GM12878 (cell line): ENCODE data around the gene SNRK. TPM values are rescaled to one million over a fixed set of nuclear protein-coding genes. Genes with fewer than 3 reads are reported as not detected.

Experiments used
- ATAC-seq: fragments of 200-7000 bp; cut with Tn5 transposase; 3 replicates; pipeline ENCODE4 v1.9.1; 2020; ENCODE audit warnings: mild to moderate bottlenecking, moderate library complexity
- BruUV-seq: library from RNA; stranded (reverse); fragments of 400-500 nt; replicated peaks from 2 replicates; lab custom pipeline; 2021; lab: Mats Ljungman, UMichigan
- CTCF ChIA-PET: fragments of 300-600 bp; sonication (Branson Sonifier 250); formaldehyde crosslinking; extraction: SDS; loops from one replicate; lab custom pipeline; 2021; ENCODE audit warnings: inconsistent platforms; lab: Yijun Ruan, JAX
- POLR2A ChIA-PET: fragments of 350-600 bp; formaldehyde crosslinking; extraction: SDS; loops from one replicate; lab custom pipeline; 2021; ENCODE audit warnings: inconsistent platforms; lab: Charles Lee
- RAD21 ChIA-PET: fragments of 300-600 bp; sonication (Branson Sonifier 250); formaldehyde crosslinking; loops from one replicate; lab custom pipeline; 2023; ENCODE audit warnings: antibody characterized with exemption; ENCODE audit not compliant: unreplicated experiment; lab: Charles Lee
- SMC1A ChIA-PET: fragments of 300-600 bp; sonication (Branson Sonifier 250); formaldehyde crosslinking; loops from one replicate; lab custom pipeline; 2023; ENCODE audit not compliant: unreplicated experiment, uncharacterized antibody; lab: Charles Lee
- DNase-seq: peaks from one replicate; pipeline ENCODE4 v3.0.0-alpha.2; 2011; ENCODE audit warnings: low read depth, low spot score
- FAIRE-seq: peaks from 3 replicates; lab custom pipeline; 2011; peaks lifted over from hg19 to GRCh38; lab: Jason Lieb, UNC
- H2AFZ ChIP-seq: 2 replicates; pipeline ENCODE4 v1.6.0; 2011; ENCODE audit warnings: low read depth, low read length, control low read depth; ENCODE audit not compliant: control insufficient read depth
- H3K27ac ChIP-seq: 2 replicates; pipeline ENCODE4 v1.5.1; 2011; ENCODE audit warnings: control low read depth; ENCODE audit not compliant: control insufficient read depth, insufficient read depth
- H3K27me3 ChIP-seq, 2 experiments: replicated peaks in 1 of 2; 2 replicates each; pipeline versions ENCODE4 v1.6.0 to v1.6.1; 2011; ENCODE audit warnings: low read length in 1 of 2; ENCODE audit not compliant: control insufficient read depth in 2 of 2, insufficient read depth in 2 of 2
- H3K36me3 ChIP-seq, 2 experiments: 2 replicates each; pipeline ENCODE4 v1.5.1; 2011; ENCODE audit warnings: low read length in 1 of 2; ENCODE audit not compliant: control insufficient read depth in 2 of 2, insufficient read depth in 2 of 2
- H3K4me1 ChIP-seq: 2 replicates; pipeline ENCODE4 v1.6.1; 2011; ENCODE audit warnings: mild to moderate bottlenecking, low read length, moderate library complexity, mixed read lengths; ENCODE audit not compliant: control insufficient read depth, insufficient read depth
- H3K4me2 ChIP-seq: 2 replicates; pipeline ENCODE4 v1.6.0; 2011; ENCODE audit warnings: control low read depth; ENCODE audit not compliant: control insufficient read depth, insufficient read depth
- H3K4me3 ChIP-seq: fragments of 200-600 bp; sonication (generic); 2 replicates; pipeline ENCODE4 v1.5.1; 2016
- H3K79me2 ChIP-seq: 2 replicates; pipeline ENCODE4 v1.6.0; 2011; ENCODE audit warnings: low read length; ENCODE audit not compliant: control insufficient read depth, insufficient read depth
- H3K9ac ChIP-seq: 2 replicates; pipeline ENCODE4 v1.8.0; 2011; ENCODE audit warnings: low read length, control low read depth, mixed read lengths; ENCODE audit not compliant: control insufficient read depth, insufficient read depth
- H3K9me3 ChIP-seq: replicated peaks from 3 replicates; pipeline ENCODE4 v1.5.1; 2011; ENCODE audit warnings: mild to moderate bottlenecking, low read length; ENCODE audit not compliant: control insufficient read depth, insufficient read depth
- H4K20me1 ChIP-seq: 2 replicates; pipeline ENCODE4 v1.6.0; 2011; ENCODE audit not compliant: control insufficient read depth, insufficient read depth
- CBFB ChIP-seq: IDR thresholded peaks from 2 replicates; pipeline ENCODE4 v1.6.1; 2016; ENCODE audit warnings: antibody characterized with exemption, low read depth
- DPF2 ChIP-seq: fragments of 450-650 bp; IDR thresholded peaks from 2 replicates; pipeline ENCODE4 v1.6.1; 2017; ENCODE audit warnings: mild to moderate bottlenecking
- FOXM1 ChIP-seq: IDR thresholded peaks from 2 replicates; pipeline ENCODE4 v1.6.1; 2012; ENCODE audit warnings: low read depth, mild to moderate bottlenecking, inconsistent platforms, low read length, moderate library complexity
- KDM1A ChIP-seq: fragments of 200-600 bp; sonication (generic); IDR thresholded peaks from 2 replicates; pipeline ENCODE4 v1.6.1; 2016; ENCODE audit warnings: borderline replicate concordance
- NFYB ChIP-seq: IDR thresholded peaks from 2 replicates; pipeline ENCODE4 v1.6.1; 2011; ENCODE audit warnings: low read depth, mild to moderate bottlenecking, low read length, improper control_type of control experiment, moderate library complexity; ENCODE audit not compliant: insufficient read depth
- REST ChIP-seq: IDR thresholded peaks from 2 replicates; pipeline ENCODE4 v1.6.1; 2012; ENCODE audit warnings: mild to moderate bottlenecking, low read depth, low read length
- SIX5 ChIP-seq: IDR thresholded peaks from 2 replicates; pipeline ENCODE4 v1.6.1; 2011; ENCODE audit warnings: mild to moderate bottlenecking, low read depth, low read length, moderate library complexity; ENCODE audit not compliant: severe bottlenecking
- TCF12 ChIP-seq: IDR thresholded peaks from 2 replicates; pipeline ENCODE4 v1.6.1; 2011; ENCODE audit warnings: low read depth, mild to moderate bottlenecking, low read length
- TCF7 ChIP-seq: IDR thresholded peaks from 2 replicates; pipeline ENCODE4 v1.6.1; 2014; ENCODE audit warnings: antibody characterized with exemption, borderline replicate concordance
- in situ Hi-C: fragments of 300-500 bp; cut with MboI; formaldehyde crosslinking; loops from 9 replicates; pipeline ENCODE4 v1.14.3; 2018; ENCODE audit warnings: mixed read lengths
- intact Hi-C: fragments of 100-400 bp; cut with micrococcal nuclease; formaldehyde crosslinking; loops from one replicate; pipeline ENCODE4 v1.14.2; 2022; ENCODE audit not compliant: unreplicated experiment
- polyA plus RNA-seq, 11 experiments: library from polyadenylated mRNA; depleted of rRNA in 4 of 11; unstranded in 6 of 11; stranded (reverse) in 5 of 11; fragments of >200 nt; fragmentation: Nextera tagmentation in 4 of 11; fragmentation: Illumina TruSeq in 1 of 11; extraction: Ambion mirVana in 4 of 11; extraction: Trizol in 1 of 11; gene quantifications; 1 replicate in 1 of 11; 2 replicates in 10 of 11; pipeline versions ENCODE4 v1.2.1 to v1.2.3, GENCODE V29; 2011 to 2016; ENCODE audit warnings: inconsistent platforms in 2 of 11, missing spikeins in 2 of 11, low read depth in 1 of 11
- total RNA-seq, 4 experiments: library from RNA; depleted of rRNA in 3 of 4; stranded (reverse); fragments of >200 nt in 3 of 4; fragmentation: Illumina TruSeq in 1 of 4; extraction: Trizol in 1 of 4; gene quantifications; 2 replicates each; pipeline versions ENCODE4 v1.2.1 to v1.2.3, GENCODE V29; 2013 to 2021
- TF ChIP-seq, protein P1 (sequence below): fragments of 450-650 bp; IDR thresholded peaks from 2 replicates; pipeline ENCODE4 v1.6.1; 2016; ENCODE audit warnings: mild to moderate bottlenecking

SNRK gene
- total and polyA plus RNA-seq, 10 of the 15 experiments (the other 5 are each of a cell fraction or from before 2014, with no cell fraction given): 1.6 to 12.1 (median 7.6) TPM

- no peak for TF ChIP-seq FOXM1
- no peak for TF ChIP-seq KDM1A
- TF ChIP-seq TCF12: no peak
- TF ChIP-seq NFYB: no peak
These were observed 101.8 kb downstream of the SNRK start (continued) for GRCh38 chr3:43388175-43388574.

DNA sequence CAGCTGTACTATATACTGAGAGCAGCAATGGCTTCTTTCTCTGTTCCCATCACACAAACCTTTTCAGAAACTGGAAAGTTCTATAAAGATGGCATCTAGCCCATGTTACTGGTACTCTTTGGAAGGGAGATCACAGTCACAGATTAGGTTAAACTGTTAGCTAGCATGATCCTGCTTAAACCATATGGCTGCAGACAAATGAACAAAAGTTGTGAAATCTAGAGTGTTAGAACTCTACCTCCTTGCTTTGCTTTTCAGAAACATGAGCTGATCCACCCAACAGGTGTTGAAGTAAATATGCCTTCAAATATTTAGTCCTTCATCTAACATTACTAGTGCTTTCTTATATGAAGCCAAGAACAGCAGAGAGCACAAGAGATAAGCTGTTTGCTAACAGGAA, 102.6 kb downstream of the SNRK start:
- DNase-seq (no peak), FAIRE-seq (no peak), ATAC-seq (no peak)
- no peak overlapping the region for H3K4me3 ChIP-seq
- H3K4me1 ChIP-seq: no peaks in the 10 kb centered on the region
- ChIA-PET RAD21 (interaction anchor here (1.7 kb wide), 1 partner anchor 427 kb away, joined by 5 read pairs; no protein-coding TSS in a partner anchor), SMC1A (interaction anchor here (0.9 to 1.2 kb wide), 8 partner anchors 9 to 259 kb away, joined by 3 to 4 read pairs (median 3); no protein-coding TSS in a partner anchor), POLR2A (no interaction called here), CTCF (interaction anchor here (0.9 to 2.4 kb wide), 5 partner anchors 9 to 427 kb away, joined by 3 to 11 read pairs (median 4); no protein-coding TSS in a partner anchor)
- BruUV-seq: no TSS peak
- H3K4me2 ChIP-seq: no peak overlapping the region
- TF ChIP-seq DPF2 (no peak), SIX5 (no peak), CBFB (no peak), TCF7 (no peak), REST (no peak)
- TF ChIP-seq, protein P1, sequence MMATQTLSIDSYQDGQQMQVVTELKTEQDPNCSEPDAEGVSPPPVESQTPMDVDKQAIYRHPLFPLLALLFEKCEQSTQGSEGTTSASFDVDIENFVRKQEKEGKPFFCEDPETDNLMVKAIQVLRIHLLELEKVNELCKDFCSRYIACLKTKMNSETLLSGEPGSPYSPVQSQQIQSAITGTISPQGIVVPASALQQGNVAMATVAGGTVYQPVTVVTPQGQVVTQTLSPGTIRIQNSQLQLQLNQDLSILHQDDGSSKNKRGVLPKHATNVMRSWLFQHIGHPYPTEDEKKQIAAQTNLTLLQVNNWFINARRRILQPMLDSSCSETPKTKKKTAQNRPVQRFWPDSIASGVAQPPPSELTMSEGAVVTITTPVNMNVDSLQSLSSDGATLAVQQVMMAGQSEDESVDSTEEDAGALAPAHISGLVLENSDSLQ: no peak
- no peaks in the 10 kb centered on the region for H3K9me3 ChIP-seq
- no peak overlapping the region for H3K27ac ChIP-seq
- intact Hi-C loops: no loop called here
- H2AFZ ChIP-seq: no peak overlapping the region
- in situ Hi-C loops: no loop called here
- no peaks in the 10 kb centered on the region for H3K79me2 ChIP-seq
- no peaks in the 10 kb centered on the region for H4K20me1 ChIP-seq
- H3K36me3 ChIP-seq: no peaks in the 10 kb centered on the region
- H3K27me3 ChIP-seq: no peaks in the 10 kb centered on the region
- no peak overlapping the region for H3K9ac ChIP-seq
